Measurements from ENCODE around the gene PIK3R3.

The PIK3R3 gene

DNA sequence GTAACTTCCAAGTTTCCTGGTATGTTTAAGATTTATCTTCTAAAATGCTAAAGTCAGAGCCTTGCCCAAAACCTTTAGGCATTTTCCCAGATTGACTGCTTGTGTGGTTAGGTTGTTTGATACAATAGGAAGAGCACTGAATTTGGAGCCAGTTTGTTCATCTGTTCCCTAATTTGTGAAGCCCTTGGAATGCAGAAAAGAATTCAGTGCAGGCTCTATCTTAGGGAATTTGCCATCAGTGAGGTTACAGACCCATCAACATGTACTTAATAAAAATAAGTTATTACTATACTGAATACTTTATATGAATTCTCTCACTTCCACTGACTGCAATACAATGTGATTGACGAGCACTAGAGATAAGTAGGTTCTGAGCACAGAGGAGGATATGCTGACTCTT is 120.2 kb downstream of the PIK3R3 start:
- no peak for TF ChIP-seq CTCF (IDR thresholded peaks at IDR 0.05; ENCODE audit: borderline replicate concordance, control extremely low read depth, extremely low read depth, insufficient read depth, missing control alignments)
- in situ Hi-C loops (cut with MboI; ENCODE audit: low sequenced_read_pairs, unreplicated experiment), result no loop called here
- no peak for DNase-seq (ENCODE audit: low spot score)

GRCh38 chr1:46011121-46011695 is 121.2 kb downstream of the PIK3R3 start:
- DNase-seq (ENCODE audit: low spot score), result no peak

DNA sequence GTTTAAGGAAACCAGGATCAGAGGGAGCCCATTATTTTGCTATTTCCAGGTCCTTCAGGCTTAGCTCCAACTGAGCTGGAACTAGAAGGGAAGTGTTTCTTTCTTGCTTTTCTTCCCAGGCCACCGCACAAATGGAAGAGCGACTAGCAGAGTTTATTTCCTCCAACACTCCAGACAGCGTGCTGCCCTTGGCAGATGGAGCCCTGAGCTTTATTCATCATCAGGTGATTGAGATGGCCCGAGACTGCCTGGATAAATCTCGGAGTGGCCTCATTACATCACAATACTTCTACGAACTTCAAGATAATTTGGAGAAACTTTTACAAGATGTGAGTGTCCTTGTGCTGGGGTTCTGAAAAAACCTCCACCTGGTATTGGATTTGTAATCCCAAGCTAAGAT is 121.8 kb downstream of the PIK3R3 start:
- no peak for TF ChIP-seq CTCF (IDR thresholded peaks at IDR 0.05; ENCODE audit: borderline replicate concordance, control extremely low read depth, extremely low read depth, insufficient read depth, missing control alignments)
- no peak for DNase-seq (ENCODE audit: low spot score)
- in situ Hi-C loops (cut with MboI; ENCODE audit: low sequenced_read_pairs, unreplicated experiment), result no loop called here

More at GRCh38 chr1:46011121-46011695, 121.2 kb downstream of the PIK3R3 start:
- TF ChIP-seq CTCF (IDR thresholded peaks at IDR 0.05; ENCODE audit: borderline replicate concordance, control extremely low read depth, extremely low read depth, insufficient read depth, missing control alignments), result no peak
- in situ Hi-C loops (cut with MboI; ENCODE audit: low sequenced_read_pairs, unreplicated experiment), result no loop called here

- no peak for TF ChIP-seq CTCF (IDR thresholded peaks at IDR 0.05; ENCODE audit: borderline replicate concordance, control extremely low read depth, extremely low read depth, insufficient read depth, missing control alignments)
- no peak for DNase-seq (ENCODE audit: low spot score)
Measured at GRCh38 chr1:46008585-46008984, 123.8 kb downstream of the PIK3R3 start.

DNA sequence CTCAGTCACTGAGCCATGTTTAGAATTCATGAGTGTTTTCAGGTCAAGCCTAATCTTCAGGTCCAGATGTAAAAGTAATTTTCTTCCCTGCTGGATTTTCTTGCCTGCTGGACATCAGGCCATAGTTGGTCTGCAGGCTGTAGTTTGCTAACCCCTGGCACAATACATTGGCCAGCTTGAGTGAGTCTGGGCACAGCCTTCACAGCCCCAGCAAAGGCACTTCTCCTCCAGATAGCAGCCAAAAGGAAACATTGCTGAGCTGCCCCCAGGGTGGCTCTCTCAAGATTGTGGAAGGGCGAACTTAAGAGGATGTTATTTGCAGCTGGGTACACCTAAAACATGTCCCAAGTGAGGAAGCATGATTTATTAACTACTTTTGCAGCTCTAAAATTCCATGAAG is 126.8 kb downstream of the PIK3R3 start:
- in situ Hi-C loops (cut with MboI; ENCODE audit: low sequenced_read_pairs, unreplicated experiment), result no loop called here
- DNase-seq (ENCODE audit: low spot score), result no peak
- no peak for TF ChIP-seq CTCF (IDR thresholded peaks at IDR 0.05; ENCODE audit: borderline replicate concordance, control extremely low read depth, extremely low read depth, insufficient read depth, missing control alignments)

More at GRCh38 chr1:46008585-46008984, 123.8 kb downstream of the PIK3R3 start:
- in situ Hi-C loops (cut with MboI; ENCODE audit: low sequenced_read_pairs, unreplicated experiment), result no loop called here

GRCh38 chr1:46004492-46004891 is 127.9 kb downstream of the PIK3R3 start:
- in situ Hi-C loops (cut with MboI; ENCODE audit: low sequenced_read_pairs, unreplicated experiment), result no loop called here
- TF ChIP-seq CTCF (IDR thresholded peaks at IDR 0.05; ENCODE audit: borderline replicate concordance, control extremely low read depth, extremely low read depth, insufficient read depth, missing control alignments), result no peak
- DNase-seq (ENCODE audit: low spot score), result no peak
